HTERT RPE-1 (cell line): Measurements from ENCODE around the gene TNFSF4.
"Not testable (repeated sequence)": the region's sequence is repeated elsewhere in the genome, so short reads cannot be mapped to it uniquely, and the experiment has no call there.

Source experiments
- in situ Hi-C: fragments of 300-500 bp; cut with MboI; formaldehyde crosslinking; loops from 4 replicates; pipeline ENCODE4 v1.14.3; 2020; ENCODE audit warnings: low sequenced_read_pairs

The TNFSF4 gene

GRCh38 chr1:173206816-173207568 is at the start of gene TNFSF4:
TNFSF4 (minus strand) TSS chr1:173207331; CDS start chr1:173207176, 155 bp downstream.
- in situ Hi-C loops: no loop called here

GRCh38 chr1:173255214-173255813 is 48.2 kb upstream of the TNFSF4 start:
- in situ Hi-C loops: no loop called here

GRCh38 chr1:173253046-173253445 is 45.9 kb upstream of the TNFSF4 start:
- in situ Hi-C loops: no loop called here

GRCh38 chr1:173249349-173249748 is 42.2 kb upstream of the TNFSF4 start:
- in situ Hi-C loops: no loop called here

- in situ Hi-C loops: no loop called here
These were observed 41.3 kb upstream of the TNFSF4 start for GRCh38 chr1:173248247-173248940.

GRCh38 chr1:173245892-173246291 is 38.8 kb upstream of the TNFSF4 start:
- in situ Hi-C loops: no loop called here

- in situ Hi-C loops: no loop called here
These were observed 36.2 kb upstream of the TNFSF4 start for GRCh38 chr1:173243300-173243699.

GRCh38 chr1:173241528-173242347 is 34.6 kb upstream of the TNFSF4 start:
- in situ Hi-C loops: no loop called here

- in situ Hi-C loops: no loop called here
These were observed 33.5 kb upstream of the TNFSF4 start for GRCh38 chr1:173240609-173241008.

- in situ Hi-C loops: no loop called here
These were observed 31.9 kb upstream of the TNFSF4 start for GRCh38 chr1:173239058-173239457.

GRCh38 chr1:173234899-173235298 is 27.8 kb upstream of the TNFSF4 start:
- in situ Hi-C loops: no loop called here

- in situ Hi-C loops: not testable (repeated sequence)
These were observed 27.3 kb upstream of the TNFSF4 start for GRCh38 chr1:173234434-173234833.

- in situ Hi-C loops: not testable (repeated sequence)
These were observed 21.9 kb upstream of the TNFSF4 start for GRCh38 chr1:173229031-173229430.

- in situ Hi-C loops: no loop called here
These were observed 17.8 kb upstream of the TNFSF4 start for GRCh38 chr1:173224949-173225348.

GRCh38 chr1:173224280-173224892 is 17.3 kb upstream of the TNFSF4 start:
- in situ Hi-C loops: no loop called here

GRCh38 chr1:173223031-173223380 is 15.9 kb upstream of the TNFSF4 start:
- in situ Hi-C loops: no loop called here

- in situ Hi-C loops: no loop called here
These were observed 15.3 kb upstream of the TNFSF4 start for GRCh38 chr1:173222149-173223030.

- in situ Hi-C loops: no loop called here
These were observed 13.0 kb upstream of the TNFSF4 start for GRCh38 chr1:173220157-173220556.

- in situ Hi-C loops: no loop called here
These were observed 6.5 kb upstream of the TNFSF4 start for GRCh38 chr1:173213665-173214064.
